Fibroblast of lung (primary cell): ENCODE data around the gene STK32A.

ENCODE experiments used
- CTCF ChIP-seq, 2 donors: IDR thresholded peaks in 1 of 2; conservative IDR thresholded peaks in 1 of 2; 1 replicate in 1 of 2; 2 replicates in 1 of 2; pipeline ENCODE4 v1.5.1; 2011 to 2012; ENCODE audit warnings: low read length in 2 of 2, control low read depth in 1 of 2, inconsistent platforms in 1 of 2, low read depth in 1 of 2, mild to moderate bottlenecking in 1 of 2
- EZH2 ChIP-seq: IDR thresholded peaks from 2 replicates; pipeline ENCODE4 v1.5.1; 2012; ENCODE audit warnings: low read length, control low read depth, mild to moderate bottlenecking; ENCODE audit errors: missing control alignments

GRCh38 chr5:147259837-147260236 lies 25.0 kb downstream of the STK32A start:
- TF ChIP-seq CTCF (conservative IDR thresholded peaks at IDR 0.05 in 1 of 2, IDR thresholded peaks at IDR 0.05 in 1 of 2; ENCODE audit: low read depth in 1 of 2, low read length in 2 of 2): no peak
- TF ChIP-seq EZH2: no peak
